ENCODE results near the gene ASB8. TPM values are rescaled to one million over a fixed set of nuclear protein-coding genes. Genes with fewer than 3 reads are reported as not detected.

The ASB8 gene
- polyA plus RNA-seq, 2 of the 4 experiments (the other 2 are of a cell fraction): 16.2 to 25.6 TPM

DNA sequence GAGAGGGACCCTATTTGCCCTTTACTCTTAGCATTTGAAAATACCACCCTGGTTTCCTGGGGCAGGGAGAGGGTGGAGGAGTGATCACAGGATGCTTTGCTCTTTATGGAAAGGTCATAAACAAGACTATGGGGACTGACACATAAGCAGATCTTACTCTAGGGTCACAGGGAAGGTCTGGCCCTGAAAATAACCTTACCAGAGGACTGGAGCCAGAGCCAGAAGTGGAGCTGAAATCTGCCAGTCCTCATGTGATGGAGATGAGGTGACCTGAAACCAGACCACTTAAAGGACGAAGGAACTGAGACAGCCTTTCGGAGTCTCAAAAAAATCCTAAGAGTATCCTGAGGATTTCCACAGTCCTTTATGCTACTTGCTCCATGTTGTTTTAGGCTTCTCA lies 25.8 kb downstream of the ASB8 start:
- ChIA-PET POLR2A (no interaction called here), CTCF (no interaction called here)
- 95% methylated on average over 2 of the region's 2 CpGs for WGBS (ENCODE audit: missing lambda C conversion rate)
- TF ChIP-seq SMC3 (IDR thresholded peaks at IDR 0.05) (no peak), CTCF (IDR thresholded peaks at IDR 0.05) (no peak), BHLHE40 (IDR thresholded peaks at IDR 0.05; ENCODE audit: low read depth, low read length) (no peak), CBX8 (IDR thresholded peaks at IDR 0.05) (no peak), RNF2 (IDR thresholded peaks at IDR 0.05; ENCODE audit: borderline replicate concordance, low read depth) (no peak), POLR2AphosphoS2 (conservative IDR thresholded peaks at IDR 0.05; ENCODE audit: low read length) (no peak), MAZ (IDR thresholded peaks at IDR 0.05; ENCODE audit: borderline replicate concordance, low read depth, low read length) (no peak), FOSL2 (IDR thresholded peaks at IDR 0.05) (no peak), FOSL2 (CRISPR knock-in tag; IDR thresholded peaks at IDR 0.05) (no peak), NPAS2 (CRISPR knock-in tag; IDR thresholded peaks at IDR 0.05; ENCODE audit: borderline replicate concordance) (no peak), CBX2 (IDR thresholded peaks at IDR 0.05; ENCODE audit: borderline replicate concordance, low read depth) (no peak), ELK1 (IDR thresholded peaks at IDR 0.05; ENCODE audit: low read depth, low read length) (no peak), MYC (IDR thresholded peaks at IDR 0.05; ENCODE audit: borderline replicate concordance, low read length) (no peak), FOSB (CRISPR knock-in tag; IDR thresholded peaks at IDR 0.05) (no peak)
- TF ChIP-seq, protein P1, sequence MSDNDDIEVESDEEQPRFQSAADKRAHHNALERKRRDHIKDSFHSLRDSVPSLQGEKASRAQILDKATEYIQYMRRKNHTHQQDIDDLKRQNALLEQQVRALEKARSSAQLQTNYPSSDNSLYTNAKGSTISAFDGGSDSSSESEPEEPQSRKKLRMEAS (IDR thresholded peaks at IDR 0.05): no peak
- TF ChIP-seq, protein P2, sequence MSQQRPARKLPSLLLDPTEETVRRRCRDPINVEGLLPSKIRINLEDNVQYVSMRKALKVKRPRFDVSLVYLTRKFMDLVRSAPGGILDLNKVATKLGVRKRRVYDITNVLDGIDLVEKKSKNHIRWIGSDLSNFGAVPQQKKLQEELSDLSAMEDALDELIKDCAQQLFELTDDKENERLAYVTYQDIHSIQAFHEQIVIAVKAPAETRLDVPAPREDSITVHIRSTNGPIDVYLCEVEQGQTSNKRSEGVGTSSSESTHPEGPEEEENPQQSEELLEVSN (IDR thresholded peaks at IDR 0.05; ENCODE audit: borderline replicate concordance, low read depth): no peak
- TF ChIP-seq, protein P3, sequence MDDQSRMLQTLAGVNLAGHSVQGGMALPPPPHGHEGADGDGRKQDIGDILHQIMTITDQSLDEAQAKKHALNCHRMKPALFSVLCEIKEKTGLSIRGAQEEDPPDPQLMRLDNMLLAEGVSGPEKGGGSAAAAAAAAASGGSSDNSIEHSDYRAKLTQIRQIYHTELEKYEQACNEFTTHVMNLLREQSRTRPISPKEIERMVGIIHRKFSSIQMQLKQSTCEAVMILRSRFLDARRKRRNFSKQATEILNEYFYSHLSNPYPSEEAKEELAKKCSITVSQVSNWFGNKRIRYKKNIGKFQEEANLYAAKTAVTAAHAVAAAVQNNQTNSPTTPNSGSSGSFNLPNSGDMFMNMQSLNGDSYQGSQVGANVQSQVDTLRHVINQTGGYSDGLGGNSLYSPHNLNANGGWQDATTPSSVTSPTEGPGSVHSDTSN (IDR thresholded peaks at IDR 0.05): no peak
- no peak for ATAC-seq
- no peak for FAIRE-seq
- Histone ChIP-seq H3K27ac (no peak overlapping the region), H3K4me3 (no peak overlapping the region), H3K4me1 (no peaks in the 10 kb centered on the region), H3K9me3 (no peaks in the 10 kb centered on the region), H3K4me2 (no peak overlapping the region)
- no peak for DNase-seq (ENCODE audit: low read depth in 1 of 2, low spot score in 1 of 2)

DNA sequence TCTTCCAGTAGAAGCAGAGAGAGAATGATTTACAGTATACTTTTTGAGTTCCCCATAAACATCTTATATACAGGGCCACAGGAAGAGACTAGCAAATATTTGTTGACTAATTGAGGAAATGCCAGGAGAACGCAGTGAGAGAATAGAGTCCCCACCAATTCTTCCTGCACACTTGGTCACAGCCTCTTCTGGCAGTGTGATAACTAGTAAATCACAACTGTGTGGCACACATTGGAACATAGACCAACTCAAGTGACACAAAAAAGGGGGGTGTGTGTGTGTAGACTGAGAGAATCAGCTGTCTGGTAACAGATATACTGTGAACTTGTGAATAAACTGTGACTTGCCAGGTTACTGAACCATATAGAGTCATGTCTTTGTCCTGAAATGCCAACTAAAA lies 27.9 kb downstream of the ASB8 start:
- Histone ChIP-seq H3K9me3 (no peaks in the 10 kb centered on the region), H3K4me1 (no peaks in the 10 kb centered on the region), H3K4me3 (no peak overlapping the region), H3K4me2 (no peak overlapping the region), H3K27ac (no peak overlapping the region)
- FAIRE-seq (no peak), ATAC-seq (no peak), DNase-seq (ENCODE audit: low read depth in 1 of 2, low spot score in 1 of 2) (no peak)
- TF ChIP-seq ESRRA (IDR thresholded peaks at IDR 0.05; ENCODE audit: borderline replicate concordance, low read length) (no peak), NPAS2 (CRISPR knock-in tag; IDR thresholded peaks at IDR 0.05; ENCODE audit: borderline replicate concordance) (no peak), JUN (IDR thresholded peaks at IDR 0.05) (no peak)
- WGBS (ENCODE audit: missing lambda C conversion rate): 94% methylated on average over 1 of the region's 1 CpG
- POLR2A ChIA-PET: no interaction called here
- CTCF ChIA-PET: no interaction called here

DNA sequence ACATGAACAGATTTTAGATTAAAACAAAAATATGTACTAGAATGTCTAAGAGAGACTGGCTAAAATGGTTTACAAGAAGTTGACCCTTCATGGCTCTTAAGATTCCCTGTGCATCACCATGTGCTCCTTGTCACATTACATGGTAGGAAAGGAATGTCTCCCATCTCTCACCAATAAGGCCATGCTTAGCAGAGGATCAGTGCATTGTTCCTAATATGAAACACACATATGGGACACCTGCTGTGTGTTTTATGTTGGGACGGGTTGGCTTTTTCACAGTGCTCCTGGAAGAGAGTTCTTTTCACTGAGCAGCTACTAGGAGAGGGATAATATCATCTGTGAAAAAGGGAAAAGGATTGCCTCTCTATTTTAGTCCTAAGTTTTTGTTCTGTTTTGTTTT lies 28.5 kb downstream of the ASB8 start:
- DNase-seq (ENCODE audit: low read depth in 1 of 2, low spot score in 1 of 2) (no peak), FAIRE-seq (no peak), ATAC-seq (no peak)
- no peak overlapping the region for H3K27ac ChIP-seq
- no peak overlapping the region for H3K4me3 ChIP-seq
- no peaks in the 10 kb centered on the region for H3K4me1 ChIP-seq
- POLR2A ChIA-PET: no interaction called here
- no peaks in the 10 kb centered on the region for H3K9me3 ChIP-seq
- 94% methylated on average over 1 of the region's 1 CpG for WGBS (ENCODE audit: missing lambda C conversion rate)
- CTCF ChIA-PET: no interaction called here
- no peak overlapping the region for H3K4me2 ChIP-seq
- TF ChIP-seq TP53 (CRISPR knock-in tag; IDR thresholded peaks at IDR 0.05) (no peak), RNF2 (IDR thresholded peaks at IDR 0.05; ENCODE audit: borderline replicate concordance, low read depth) (no peak), CHD4 (IDR thresholded peaks at IDR 0.05; ENCODE audit: borderline replicate concordance) (no peak), RFX5 (IDR thresholded peaks at IDR 0.05) (no peak), CTCF (IDR thresholded peaks at IDR 0.05) (no peak), EP300 (IDR thresholded peaks at IDR 0.05) (no peak), CBX8 (IDR thresholded peaks at IDR 0.05) (no peak), EHF (CRISPR knock-in tag; IDR thresholded peaks at IDR 0.05) (no peak), BCL3 (IDR thresholded peaks at IDR 0.05) (no peak), SREBF2 (IDR thresholded peaks at IDR 0.05) (no peak)
- TF ChIP-seq, protein P1 (IDR thresholded peaks at IDR 0.05): no peak

Data from A549 (cell line).